Inferior parietal cortex (tissue), 1 donor: ENCODE data around the gene PARK7.

Experiments used
- DNase-seq: peaks from one replicate; pipeline ENCODE4 v3.0.0-alpha.2; 2016; ENCODE audit errors: extremely low spot score

PARK7 gene

DNA sequence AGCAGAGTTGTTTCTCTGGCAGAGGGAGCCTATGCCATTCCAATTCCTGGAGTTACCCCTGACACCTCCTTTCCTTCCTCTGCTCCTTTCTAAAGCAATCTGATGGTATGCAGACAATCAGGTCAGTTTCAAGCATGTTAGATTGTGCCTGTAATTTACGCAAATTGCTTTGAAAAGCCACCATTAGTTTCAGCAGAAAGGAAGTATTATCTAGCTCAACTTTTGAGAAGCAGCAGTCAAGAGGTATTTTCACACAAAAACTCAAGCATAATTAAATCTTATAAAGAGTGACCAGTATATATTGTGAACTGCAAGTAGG, 62.4 kb downstream of the PARK7 start:
- DNase-seq, result no peak

DNA sequence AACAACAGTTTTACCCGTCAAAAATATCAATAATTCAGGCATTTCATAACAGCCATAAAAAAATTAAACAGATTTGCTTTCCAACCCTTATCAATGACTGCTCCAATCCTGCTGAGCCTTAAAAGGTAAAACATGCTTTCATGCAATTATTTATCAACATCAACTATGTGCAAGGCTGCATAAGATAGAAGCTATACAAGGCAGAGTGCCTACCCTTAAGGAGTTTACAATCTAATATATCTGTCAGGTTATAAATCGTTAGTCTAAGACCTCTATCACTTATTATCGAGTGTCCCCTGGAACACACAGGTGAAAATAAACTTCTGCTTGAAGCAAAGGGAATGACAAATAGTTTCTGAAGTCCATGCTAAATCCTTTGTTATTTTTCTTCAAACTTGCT, 62.8 kb downstream of the PARK7 start:
- no peak for DNase-seq

DNA sequence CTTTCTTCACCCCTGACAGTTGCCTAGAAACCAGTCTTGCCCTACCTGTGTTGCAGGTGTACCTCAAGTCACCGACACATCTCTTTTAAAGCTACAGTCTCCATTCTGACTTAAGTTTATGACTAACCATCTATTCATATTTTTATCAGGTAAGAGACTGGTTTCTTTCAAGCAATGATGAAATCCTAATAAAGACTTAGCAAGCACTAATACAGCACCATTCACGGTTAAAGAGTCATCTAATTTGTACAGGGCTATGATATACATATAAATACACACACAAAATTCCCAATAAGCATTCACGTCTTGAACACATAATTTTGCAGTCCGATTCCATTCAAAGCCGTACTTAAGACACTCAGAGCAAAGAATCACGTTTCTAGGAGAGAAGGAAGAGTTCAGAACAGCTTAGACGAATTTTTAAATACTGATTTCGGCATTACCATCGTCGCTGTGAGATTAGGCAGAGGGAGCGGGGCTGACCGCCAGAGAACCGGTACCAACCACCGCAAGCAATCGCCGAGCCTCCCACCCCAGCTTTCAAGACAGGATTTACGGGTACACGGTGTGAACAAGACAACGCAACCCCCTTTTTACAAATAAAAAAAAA, 63.7 kb downstream of the PARK7 start:
- peak; percentile 31 for DNase-seq

DNA sequence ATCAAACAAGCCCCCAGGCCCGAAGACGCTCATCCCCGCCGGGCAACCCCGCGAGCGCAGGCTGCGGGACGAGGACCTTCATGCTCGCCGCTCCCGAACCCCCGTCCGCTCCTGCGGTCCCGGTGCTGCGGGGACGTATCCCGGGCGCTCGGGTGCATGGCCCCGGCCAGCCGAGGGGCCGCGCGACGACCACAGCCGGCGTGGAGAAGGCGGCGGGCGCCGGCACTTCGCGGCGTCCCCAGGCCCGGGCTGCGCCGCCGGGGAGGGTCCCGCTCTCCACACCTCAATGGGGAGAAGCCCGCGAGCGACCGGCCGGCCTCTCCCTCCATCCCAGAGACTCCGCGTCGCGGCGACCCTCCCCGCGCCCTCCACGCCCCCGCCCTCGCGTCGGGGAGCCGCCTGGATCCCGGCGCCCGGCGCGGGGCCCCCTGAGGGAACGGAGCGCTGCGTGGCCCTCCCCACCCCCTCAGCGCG, 64.2 kb downstream of the PARK7 start:
- DNase-seq, result no peak

DNA sequence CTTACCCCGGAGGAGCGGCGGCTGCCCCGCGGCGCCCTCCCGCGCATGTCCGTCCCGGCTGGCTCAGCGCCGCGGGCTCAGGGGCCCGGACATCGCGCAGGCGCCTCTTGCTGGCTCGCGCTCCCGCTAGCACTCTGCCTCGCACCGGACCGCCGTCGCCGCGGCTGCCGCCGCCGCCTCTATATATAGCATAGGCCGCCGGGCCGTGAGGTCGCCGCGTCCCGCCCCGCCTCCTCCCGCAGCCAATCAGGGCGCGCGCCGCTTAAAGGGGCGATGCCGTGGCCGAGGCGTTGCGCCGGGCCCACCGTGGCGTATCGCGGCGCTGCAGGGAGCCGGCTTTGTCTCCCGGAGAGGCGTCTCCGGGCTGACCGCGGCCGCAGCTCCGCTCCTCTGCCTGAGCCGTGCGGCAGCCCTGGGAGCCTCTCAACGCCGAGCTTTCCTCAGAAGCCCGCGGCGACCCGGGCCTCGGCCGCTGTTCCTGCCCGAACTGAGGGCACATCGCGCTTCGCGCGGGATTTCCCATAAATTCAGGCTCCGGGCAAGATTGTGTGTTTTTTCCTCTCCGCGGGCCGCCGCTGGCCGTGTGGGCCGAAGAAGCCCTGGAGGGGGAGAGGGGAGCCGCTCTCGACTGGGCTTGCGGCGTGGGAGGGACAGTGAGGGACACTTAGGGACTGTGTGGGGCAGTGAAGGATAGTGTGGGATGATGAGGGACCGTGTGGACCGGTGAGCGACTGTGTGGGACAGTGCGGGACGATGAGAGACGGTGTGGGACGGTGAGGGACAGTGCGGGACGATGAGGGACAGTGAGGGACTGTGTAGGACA, 64.9 kb downstream of the PARK7 start, which contains the start of gene ERRFI1:
TSS of gene ERRFI1 (minus strand) at position 157 of the 823 bp plus-strand sequence. CDS start 10,690 bp downstream, outside the sequence.
- peak; percentile 94 for DNase-seq

DNA sequence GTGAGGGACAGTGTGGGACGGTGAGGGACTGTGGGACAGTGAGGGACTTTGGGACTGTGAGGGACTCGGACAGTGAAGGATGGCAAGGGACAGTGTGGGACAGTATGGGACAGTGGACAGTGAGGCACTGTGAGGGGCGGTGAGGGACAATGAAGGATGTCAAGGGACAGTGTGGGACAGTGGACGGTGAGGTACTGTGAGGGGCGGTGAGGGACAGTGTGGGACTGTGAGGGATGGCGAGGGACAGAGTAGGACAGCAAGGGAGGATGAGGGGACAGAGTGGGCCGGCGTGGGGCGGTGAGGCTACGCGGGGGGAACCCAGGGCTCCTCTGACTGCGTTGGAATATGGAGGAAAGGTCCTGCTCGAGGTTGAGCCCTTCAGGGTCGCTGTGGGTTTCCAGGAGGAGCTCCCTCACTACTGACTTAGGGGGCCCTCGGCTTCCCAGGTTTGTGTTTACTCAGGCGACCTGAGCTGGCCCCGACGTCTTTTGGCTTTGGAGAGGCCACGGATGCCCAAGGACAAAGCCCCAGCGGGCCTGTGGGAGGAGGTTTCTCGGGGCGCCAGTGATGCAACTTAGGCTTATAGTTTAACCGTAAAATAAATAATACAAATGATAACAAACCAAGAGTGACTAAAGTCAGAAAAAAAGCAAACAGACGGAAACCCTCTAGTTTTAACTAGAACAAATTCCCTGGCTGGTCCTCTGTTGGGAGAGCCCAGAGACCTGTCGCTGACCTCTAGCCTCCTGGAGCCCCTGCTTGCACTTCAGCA, 65.7 kb downstream of the PARK7 start:
- DNase-seq, result no peak

DNA sequence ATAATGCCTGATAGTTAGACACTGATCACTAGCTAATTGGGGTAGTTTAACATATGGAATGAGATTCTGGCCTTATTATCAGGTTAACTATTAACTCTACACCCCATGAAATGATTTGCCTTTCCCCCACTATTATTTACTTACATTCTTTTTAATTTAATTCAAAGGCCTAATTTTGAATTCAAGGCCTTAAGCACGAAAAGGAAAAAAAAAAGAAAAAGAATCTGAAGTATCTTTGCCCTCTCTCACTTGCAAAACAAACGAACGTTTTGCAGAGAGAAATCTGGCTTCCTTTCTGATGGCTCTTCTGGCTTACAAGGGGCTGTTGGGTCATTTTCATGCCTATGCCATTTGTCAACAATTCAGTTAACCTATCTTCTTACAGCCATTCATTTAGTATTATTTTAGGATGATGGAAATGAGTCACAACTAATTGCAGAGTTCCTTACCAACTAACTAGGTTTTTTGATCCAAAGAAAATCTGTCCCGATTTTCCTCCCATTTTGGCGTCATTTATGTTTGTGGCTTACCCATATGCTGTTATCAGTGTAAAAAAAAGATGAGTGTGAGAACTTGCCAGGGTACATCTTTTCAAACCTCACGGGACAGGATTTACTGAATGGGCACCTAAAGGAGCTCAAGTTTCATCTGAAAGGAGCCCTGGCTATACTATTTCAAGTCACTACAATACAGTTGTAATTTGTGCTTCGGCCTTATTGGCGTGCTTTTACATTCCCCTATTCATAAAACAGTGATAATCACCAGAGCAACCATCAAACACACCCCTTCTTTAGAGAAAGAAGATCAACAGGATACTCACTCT, 66.4 kb downstream of the PARK7 start:
- DNase-seq, result no peak

DNA sequence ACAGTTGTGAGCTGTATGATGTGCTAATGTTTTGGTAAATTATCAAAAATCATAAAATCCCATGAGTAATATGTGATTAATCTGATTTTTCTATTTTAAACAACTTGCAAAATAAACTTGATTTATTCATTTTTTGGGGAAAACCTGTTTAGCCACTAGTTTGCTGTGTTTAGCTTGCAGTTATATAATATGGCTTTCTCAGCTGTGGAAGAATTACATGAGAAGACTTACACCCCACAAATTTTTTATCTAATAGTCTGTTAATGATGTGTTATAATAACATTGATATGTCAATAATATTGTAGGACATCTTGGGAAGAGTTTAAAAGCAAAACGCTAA, 67.0 kb downstream of the PARK7 start:
- DNase-seq, result no peak

DNA sequence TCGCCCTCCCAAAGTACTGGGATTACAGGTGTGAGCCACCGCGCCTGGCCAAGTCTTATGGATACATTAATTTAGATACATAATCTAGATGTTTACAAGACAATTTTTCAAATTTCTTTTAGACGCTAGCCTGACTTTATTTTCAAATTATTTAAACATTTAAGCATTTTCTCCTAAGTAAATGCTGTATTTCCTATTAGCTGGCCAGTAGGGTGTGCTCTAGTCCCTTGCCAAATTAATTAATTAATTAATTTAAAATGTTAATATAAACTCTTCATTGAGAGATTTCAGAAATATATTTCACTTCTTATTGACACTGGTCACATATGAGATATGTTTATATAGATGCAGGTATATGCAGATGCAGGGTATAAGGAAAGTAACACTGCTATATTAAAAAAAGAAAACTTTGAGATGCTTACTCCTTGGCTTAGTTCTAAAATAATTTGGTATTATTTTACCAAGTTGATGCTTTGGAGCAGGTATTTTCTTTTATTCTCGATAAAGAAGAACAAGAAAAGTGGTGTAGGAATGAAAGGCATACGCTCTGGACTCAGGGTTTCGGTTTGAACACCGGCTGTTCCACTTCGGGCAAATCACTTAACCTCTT, 69.8 kb downstream of the PARK7 start:
- peak; percentile 48 for DNase-seq

DNA sequence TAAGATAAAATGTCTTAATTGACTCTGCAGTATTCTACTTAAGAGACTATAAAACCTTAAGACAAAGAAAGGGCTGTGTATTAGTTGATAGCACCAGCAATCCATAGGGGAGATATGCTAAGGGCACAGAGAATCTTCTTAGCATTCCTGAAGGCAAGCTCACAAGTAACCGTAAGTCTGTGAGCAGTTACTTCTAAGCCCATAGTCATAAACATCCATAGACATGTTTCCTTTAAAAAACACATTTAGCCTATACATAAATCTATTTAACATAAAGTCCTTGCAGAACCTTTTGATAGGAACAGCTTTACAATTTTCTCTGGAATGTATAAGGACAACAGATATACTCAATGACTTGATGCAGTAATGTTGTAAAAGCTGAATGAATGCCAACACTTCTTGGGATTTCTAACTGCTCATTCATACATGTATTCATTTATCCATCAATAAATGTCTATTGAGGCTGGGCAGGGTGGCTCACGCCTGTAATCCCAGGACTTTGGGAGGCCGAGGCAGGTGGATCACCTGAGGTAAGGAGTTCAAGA, 70.9 kb downstream of the PARK7 start:
- DNase-seq, result no peak

DNA sequence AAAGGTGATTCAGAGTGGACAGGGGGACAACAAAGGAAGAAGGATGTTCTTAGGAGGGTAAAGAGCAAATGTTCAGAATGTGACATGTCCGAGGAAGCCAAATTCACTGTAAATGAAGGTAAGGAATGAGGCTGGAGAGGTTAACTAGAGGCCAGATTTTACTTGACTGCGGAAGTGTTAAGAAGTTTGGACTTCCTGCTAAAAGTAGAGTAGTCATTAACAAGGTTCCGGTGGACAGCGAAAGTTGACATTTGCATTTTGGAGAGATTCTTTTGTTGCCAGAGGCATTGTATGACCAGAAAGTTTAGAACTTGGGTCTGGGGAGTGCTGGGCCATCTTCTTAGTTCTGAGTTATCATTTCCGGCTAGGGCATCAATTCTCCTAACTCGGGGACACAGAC, 71.8 kb downstream of the PARK7 start:
- DNase-seq, result no peak
